GM06990 (cell line): ENCODE data around the gene FCN1.

ENCODE experiments used
- DNase-seq: peaks from one replicate; pipeline ENCODE4 v3.0.0-alpha.2; 2011; ENCODE audit not compliant: insufficient read length; ENCODE audit errors: extremely low read depth
- H3K27me3 ChIP-seq: replicated peaks from 2 replicates; pipeline ENCODE4 v1.6.0; 2011; ENCODE audit warnings: low read length; ENCODE audit not compliant: control insufficient read depth, insufficient read depth
- H3K36me3 ChIP-seq: 2 replicates; pipeline ENCODE4 v1.5.1; 2011; ENCODE audit warnings: low read length; ENCODE audit not compliant: control insufficient read depth, insufficient read depth
- H3K4me3 ChIP-seq: replicated peaks from 2 replicates; pipeline ENCODE4 v1.5.1; 2011; ENCODE audit warnings: low read depth, mild to moderate bottlenecking, control low read depth, low read length
- CTCF ChIP-seq: IDR thresholded peaks from 2 replicates; pipeline ENCODE4 v1.5.1; 2011; ENCODE audit warnings: low read length, control low read depth, mild to moderate bottlenecking, inconsistent platforms; ENCODE audit not compliant: insufficient read depth, poor library complexity, severe bottlenecking

The FCN1 gene

GRCh38 chr9:134880484-134881312 is 37.0 kb downstream of the FCN1 start, which contains the start of gene FCN2:
Gene FCN2 (plus strand): TSS chr9:134880810. CDS start chr9:134880822, 12 bp downstream.
- DNase-seq = no peak
- H3K27me3 ChIP-seq = no peaks in the 10 kb centered on the region
- no peak for TF ChIP-seq CTCF
- no peak within 1 kb of the TSS for H3K4me3 ChIP-seq
- H3K36me3 ChIP-seq = no peaks in the 10 kb centered on the region

- Histone ChIP-seq H3K27me3 (no peaks in the 10 kb centered on the region), H3K4me3 (no peak overlapping the region), H3K36me3 (no peaks in the 10 kb centered on the region)
- no peak for TF ChIP-seq CTCF
- DNase-seq = no peak
These were observed 37.8 kb downstream of the FCN1 start for GRCh38 chr9:134879664-134880483.

- DNase-seq = no peak
- H3K27me3 ChIP-seq = no peaks in the 10 kb centered on the region
- no peaks in the 10 kb centered on the region for H3K36me3 ChIP-seq
- no peak overlapping the region for H3K4me3 ChIP-seq
- no peak for TF ChIP-seq CTCF
These were observed 40.2 kb downstream of the FCN1 start for GRCh38 chr9:134877541-134877940.

GRCh38 chr9:134875371-134875770 is 42.3 kb downstream of the FCN1 start:
- no peaks in the 10 kb centered on the region for H3K27me3 ChIP-seq
- no peaks in the 10 kb centered on the region for H3K36me3 ChIP-seq
- no peak for TF ChIP-seq CTCF
- DNase-seq = no peak
- no peak overlapping the region for H3K4me3 ChIP-seq

- DNase-seq = no peak
- Histone ChIP-seq H3K4me3 (no peak overlapping the region), H3K27me3 (no peaks in the 10 kb centered on the region), H3K36me3 (no peaks in the 10 kb centered on the region)
- no peak for TF ChIP-seq CTCF
These were observed 45.1 kb downstream of the FCN1 start for GRCh38 chr9:134872482-134873231.
